Measurements from ENCODE around the gene FAM43A. TPM values are rescaled to one million over a fixed set of nuclear protein-coding genes. Genes with fewer than 3 reads are reported as not detected.

The FAM43A gene
- total RNA-seq, 1 donor from 2014 or later = 13.9 TPM

DNA sequence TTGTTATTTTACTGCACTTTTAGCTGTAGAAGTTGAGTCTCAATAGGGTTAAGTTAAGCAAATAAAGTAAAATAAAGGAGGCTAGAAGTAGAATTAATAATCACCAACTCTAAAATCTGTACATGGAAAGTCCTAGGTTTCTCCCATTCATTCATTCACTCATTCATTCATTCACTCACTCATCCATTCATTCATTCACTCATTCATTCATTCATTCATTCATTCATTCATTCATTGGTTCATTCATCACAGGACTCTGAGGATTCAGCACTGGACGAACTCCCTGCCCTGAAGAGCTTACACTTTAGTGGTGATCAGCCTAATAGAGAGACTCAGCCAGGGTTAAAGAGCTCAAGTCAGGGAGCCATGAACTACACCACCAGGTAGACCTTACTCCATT lies 9.2 kb upstream of the FAM43A start:
- TF ChIP-seq, protein P1, sequence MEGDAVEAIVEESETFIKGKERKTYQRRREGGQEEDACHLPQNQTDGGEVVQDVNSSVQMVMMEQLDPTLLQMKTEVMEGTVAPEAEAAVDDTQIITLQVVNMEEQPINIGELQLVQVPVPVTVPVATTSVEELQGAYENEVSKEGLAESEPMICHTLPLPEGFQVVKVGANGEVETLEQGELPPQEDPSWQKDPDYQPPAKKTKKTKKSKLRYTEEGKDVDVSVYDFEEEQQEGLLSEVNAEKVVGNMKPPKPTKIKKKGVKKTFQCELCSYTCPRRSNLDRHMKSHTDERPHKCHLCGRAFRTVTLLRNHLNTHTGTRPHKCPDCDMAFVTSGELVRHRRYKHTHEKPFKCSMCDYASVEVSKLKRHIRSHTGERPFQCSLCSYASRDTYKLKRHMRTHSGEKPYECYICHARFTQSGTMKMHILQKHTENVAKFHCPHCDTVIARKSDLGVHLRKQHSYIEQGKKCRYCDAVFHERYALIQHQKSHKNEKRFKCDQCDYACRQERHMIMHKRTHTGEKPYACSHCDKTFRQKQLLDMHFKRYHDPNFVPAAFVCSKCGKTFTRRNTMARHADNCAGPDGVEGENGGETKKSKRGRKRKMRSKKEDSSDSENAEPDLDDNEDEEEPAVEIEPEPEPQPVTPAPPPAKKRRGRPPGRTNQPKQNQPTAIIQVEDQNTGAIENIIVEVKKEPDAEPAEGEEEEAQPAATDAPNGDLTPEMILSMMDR (conservative IDR thresholded peaks at IDR 0.05) = no peak
- no peak overlapping the region for H3K27ac Mint-ChIP-seq
- peaks cover 4% of the 10 kb centered on the region for H3K4me1 Mint-ChIP-seq (ENCODE audit: unreplicated experiment)
- no peaks in the 10 kb centered on the region for H3K36me3 Mint-ChIP-seq
- no peaks in the 10 kb centered on the region for H3K9me3 Mint-ChIP-seq
- H3K27me3 Mint-ChIP-seq = peaks cover 47% of the 10 kb centered on the region
- no peak overlapping the region for H3K4me3 Mint-ChIP-seq
- no peak for DNase-seq (ENCODE audit: extremely low spot score, unreplicated experiment)

DNA sequence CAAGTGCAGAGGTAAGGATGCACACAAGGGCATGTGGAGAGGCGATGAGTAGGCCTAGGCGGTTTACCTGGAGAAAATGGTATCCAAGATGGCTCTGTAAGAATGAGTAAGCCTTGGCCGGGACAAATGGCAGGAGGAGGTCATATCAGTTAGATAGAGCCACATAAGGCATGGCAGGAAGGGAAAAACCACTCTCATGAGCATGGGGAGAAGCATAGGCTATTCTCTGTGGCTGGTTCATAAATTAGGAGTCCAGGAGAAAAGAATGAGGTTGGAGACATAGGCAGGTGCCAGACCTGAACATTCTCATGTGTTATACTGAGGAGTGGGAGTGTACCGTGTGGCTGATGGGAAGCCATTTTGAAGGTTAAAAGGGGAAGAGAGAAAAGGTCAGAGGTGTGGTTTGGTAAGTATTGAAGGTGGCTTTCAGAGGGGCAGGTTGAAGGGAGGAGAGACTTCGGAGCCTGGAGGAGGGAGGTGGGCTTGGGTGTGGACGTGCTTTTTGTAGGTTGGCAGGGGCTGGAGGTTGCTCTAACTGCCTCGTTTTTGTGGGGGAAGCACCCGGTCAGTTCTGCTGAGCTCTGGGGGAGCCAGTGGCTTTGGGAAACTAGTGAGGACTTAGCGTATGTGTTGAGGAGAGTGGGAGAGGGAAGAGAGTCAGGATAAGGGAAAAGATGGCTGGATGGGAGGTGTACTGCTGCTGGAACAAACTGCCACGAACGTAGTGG lies 4.6 kb upstream of the FAM43A start:
- TF ChIP-seq, protein P1 (conservative IDR thresholded peaks at IDR 0.05) = no peak
- Mint-ChIP-seq H3K27me3 (peaks cover 52% of the 10 kb centered on the region), H3K4me1 (ENCODE audit: unreplicated experiment) (peaks cover 17% of the 10 kb centered on the region), H3K9me3 (no peaks in the 10 kb centered on the region), H3K27ac (no peak overlapping the region), H3K36me3 (no peaks in the 10 kb centered on the region), H3K4me3 (no peak overlapping the region)
- no peak for DNase-seq (ENCODE audit: extremely low spot score, unreplicated experiment)

DNA sequence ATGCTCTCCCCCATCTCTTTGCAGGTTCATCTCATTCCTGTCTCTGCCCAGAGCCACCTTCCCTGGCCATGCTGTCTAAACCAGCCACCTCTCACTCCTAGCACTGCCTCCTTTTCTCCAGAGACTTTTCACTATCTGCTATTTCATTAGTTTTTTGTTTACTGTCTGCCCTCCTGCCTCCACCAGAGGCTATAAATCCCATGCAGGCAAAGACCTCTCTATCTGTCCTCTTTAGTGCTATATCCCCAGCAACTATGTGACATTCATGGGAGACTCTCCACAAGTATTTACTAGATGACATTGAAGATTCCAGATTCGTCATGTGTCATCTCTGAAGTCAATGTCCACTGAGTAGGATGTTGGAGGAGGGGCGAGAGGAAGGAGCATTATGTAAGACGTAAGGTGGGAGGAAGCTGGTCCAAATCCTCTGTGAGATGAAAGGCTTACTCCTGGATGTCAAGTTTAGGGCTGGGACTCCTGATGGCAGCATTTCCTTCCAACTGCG lies 3.4 kb upstream of the FAM43A start:
- no peak overlapping the region for H3K4me3 Mint-ChIP-seq
- DNase-seq (ENCODE audit: extremely low spot score, unreplicated experiment) = no peak
- no peaks in the 10 kb centered on the region for H3K36me3 Mint-ChIP-seq
- H3K27ac Mint-ChIP-seq = peak overlapping the region; percentile 3
- H3K9me3 Mint-ChIP-seq = no peaks in the 10 kb centered on the region
- H3K27me3 Mint-ChIP-seq = peaks cover 48% of the 10 kb centered on the region
- TF ChIP-seq, protein P1 (conservative IDR thresholded peaks at IDR 0.05) = no peak
- peaks cover 18% of the 10 kb centered on the region for H3K4me1 Mint-ChIP-seq (ENCODE audit: unreplicated experiment)

DNA sequence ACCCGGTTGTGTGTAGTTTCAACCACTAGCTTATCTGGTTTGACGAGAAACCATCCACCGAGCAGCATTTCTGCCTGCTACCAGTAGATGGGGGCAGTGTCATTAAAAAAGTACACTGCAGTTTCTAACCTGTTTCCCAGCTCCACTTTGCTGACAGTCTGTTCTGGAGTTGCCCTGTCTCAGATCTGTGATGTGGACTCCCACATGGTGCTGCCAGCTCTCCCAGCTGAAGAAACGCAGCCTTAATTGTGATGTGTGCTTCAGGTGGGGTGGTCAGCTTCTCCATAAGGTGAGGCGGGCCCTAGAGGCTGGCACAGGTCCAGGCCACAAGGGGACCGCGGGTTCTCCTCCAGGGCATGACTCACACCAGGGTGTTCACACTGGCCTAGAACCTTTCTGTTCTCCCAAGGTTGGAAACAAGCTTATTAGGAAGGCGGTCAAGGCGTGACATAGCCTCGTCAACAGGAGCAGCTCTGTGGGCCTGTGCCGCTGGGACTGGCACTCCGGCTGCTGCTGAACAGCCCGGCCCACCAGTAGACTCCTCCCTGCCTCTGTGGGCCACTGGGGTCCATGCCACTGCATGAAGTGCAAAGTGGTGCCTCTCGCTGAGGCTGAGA lies 2.9 kb upstream of the FAM43A start:
- TF ChIP-seq, protein P1 (conservative IDR thresholded peaks at IDR 0.05) = peak; percentile 93
- peak; percentile 83 for DNase-seq (ENCODE audit: extremely low spot score, unreplicated experiment)
- peak overlapping the region; percentile 3 for H3K27ac Mint-ChIP-seq
- no peaks in the 10 kb centered on the region for H3K9me3 Mint-ChIP-seq
- H3K4me1 Mint-ChIP-seq (ENCODE audit: unreplicated experiment) = peaks cover 21% of the 10 kb centered on the region
- peaks cover 46% of the 10 kb centered on the region for H3K27me3 Mint-ChIP-seq
- no peaks in the 10 kb centered on the region for H3K36me3 Mint-ChIP-seq
- H3K4me3 Mint-ChIP-seq = no peak overlapping the region

DNA sequence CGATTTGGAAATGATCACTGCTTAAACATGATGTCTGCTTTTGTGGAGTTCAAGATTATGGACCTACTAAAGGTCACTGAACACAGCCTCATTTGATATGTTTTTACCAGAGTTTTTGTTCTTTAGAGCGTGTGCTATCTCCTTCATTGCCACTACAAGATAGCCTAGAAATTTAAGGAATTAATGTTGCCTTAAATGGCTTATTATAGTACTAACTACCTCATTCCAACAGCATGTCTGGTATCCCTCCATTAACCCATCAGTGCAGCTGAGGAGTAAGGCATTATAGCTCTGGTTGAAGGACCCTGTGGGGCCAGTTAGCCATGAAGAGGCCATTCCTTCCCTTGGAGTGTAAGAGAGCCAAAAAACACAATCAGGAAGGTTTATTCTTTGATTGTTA lies 2.3 kb upstream of the FAM43A start:
- H3K9me3 Mint-ChIP-seq = no peaks in the 10 kb centered on the region
- peaks cover 21% of the 10 kb centered on the region for H3K4me1 Mint-ChIP-seq (ENCODE audit: unreplicated experiment)
- no peak for DNase-seq (ENCODE audit: extremely low spot score, unreplicated experiment)
- H3K27me3 Mint-ChIP-seq = peaks cover 46% of the 10 kb centered on the region
- H3K4me3 Mint-ChIP-seq = no peak overlapping the region
- no peaks in the 10 kb centered on the region for H3K36me3 Mint-ChIP-seq
- H3K27ac Mint-ChIP-seq = no peak overlapping the region
- TF ChIP-seq, protein P1 (conservative IDR thresholded peaks at IDR 0.05) = no peak
